Hepatocyte (in vitro differentiated cells): ENCODE results near the gene GGT6. TPM values are rescaled to one million over a fixed set of nuclear protein-coding genes. Genes with fewer than 3 reads are reported as not detected.
A peak's percentile ranks its signal among the peaks of the same experiment; 100 is the strongest.

Experiments
- DNase-seq: peaks from one replicate; pipeline ENCODE4 v3.0.0-alpha.2; 2016; ENCODE audit warnings: low spot score
- H2AFZ ChIP-seq: fragments of 200-600 bp; sonication (generic); 2 replicates; pipeline ENCODE4 v1.6.0; 2016; ENCODE audit warnings: antibody characterized with exemption, mild to moderate bottlenecking
- H3K27ac ChIP-seq: fragments of 200-600 bp; sonication (generic); 2 replicates; pipeline ENCODE4 v1.5.1; 2016; ENCODE audit warnings: mild to moderate bottlenecking
- H3K27me3 ChIP-seq: fragments of 200-600 bp; sonication (generic); 2 replicates; pipeline ENCODE4 v1.6.1; 2016
- H3K36me3 ChIP-seq: fragments of 200-600 bp; sonication (generic); replicated peaks from 2 replicates; pipeline ENCODE4 v1.5.1; 2016; ENCODE audit warnings: low read depth; ENCODE audit not compliant: insufficient read depth
- H3K4me1 ChIP-seq: fragments of 200-600 bp; sonication (generic); 2 replicates; pipeline ENCODE4 v1.5.1; 2016; ENCODE audit warnings: mild to moderate bottlenecking, moderate library complexity; ENCODE audit not compliant: insufficient read depth
- H3K4me2 ChIP-seq: fragments of 200-600 bp; sonication (generic); 2 replicates; pipeline ENCODE4 v1.6.0; 2016
- H3K4me3 ChIP-seq: fragments of 200-600 bp; sonication (generic); 2 replicates; pipeline ENCODE4 v1.5.1; 2016; ENCODE audit warnings: mild to moderate bottlenecking
- H3K79me2 ChIP-seq: fragments of 200-600 bp; sonication (generic); 2 replicates; pipeline ENCODE4 v1.6.0; 2017; ENCODE audit warnings: mild to moderate bottlenecking
- H3K9me2 ChIP-seq: fragments of 200-600 bp; sonication (generic); replicated peaks from 2 replicates; pipeline ENCODE4 v1.6.0; 2017; ENCODE audit warnings: mild to moderate bottlenecking; ENCODE audit not compliant: insufficient read depth
- H3K9me3 ChIP-seq: fragments of 200-600 bp; sonication (generic); 2 replicates; pipeline ENCODE4 v1.5.1; 2016; ENCODE audit warnings: low read depth, mild to moderate bottlenecking
- H4K20me1 ChIP-seq: fragments of 200-600 bp; sonication (generic); 2 replicates; pipeline ENCODE4 v1.6.0; 2016; ENCODE audit warnings: mild to moderate bottlenecking; ENCODE audit not compliant: insufficient read depth, poor library complexity, severe bottlenecking
- EZH2 ChIP-seq: fragments of 200-600 bp; sonication (generic); IDR thresholded peaks from 2 replicates; pipeline ENCODE4 v1.6.1; 2016; ENCODE audit warnings: antibody characterized with exemption, mild to moderate bottlenecking, borderline replicate concordance
- EZH2phosphoT487 ChIP-seq: fragments of 200-600 bp; sonication (generic); IDR thresholded peaks from one replicate; pipeline ENCODE4 v1.6.1; 2018; ENCODE audit warnings: antibody characterized with exemption, mild to moderate bottlenecking, low read depth, moderate library complexity; ENCODE audit not compliant: unreplicated experiment, severe bottlenecking
- WGBS: methylation state at CpG from one replicate; pipeline ENCODE4 v1.1.6; 2016; ENCODE audit warnings: low lambda C conversion rate; ENCODE audit errors: missing lambda C conversion rate; 5-methylcytosine and 5-hydroxymethylcytosine counted together
- polyA plus RNA-seq: library from polyadenylated mRNA; unstranded; fragments of >200 nt; fragmentation: Nextera tagmentation; extraction: Ambion mirVana; gene quantifications from 2 replicates; pipeline ENCODE4 v1.2.1, GENCODE V29; 2016
- total RNA-seq: library from RNA; depleted of rRNA; stranded (reverse); fragments of >200 nt; gene quantifications from 2 replicates; pipeline ENCODE4 v1.2.3, GENCODE V29; 2014
- TF ChIP-seq, protein P1 (sequence below): fragments of 200-600 bp; sonication (generic); IDR thresholded peaks from 2 replicates; pipeline ENCODE4 v1.5.1; 2016; ENCODE audit warnings: antibody characterized with exemption, mild to moderate bottlenecking; ENCODE audit not compliant: poor library complexity

Gene GGT6
- total and polyA plus RNA-seq, 2 experiments from 2014 or later = not detected

DNA sequence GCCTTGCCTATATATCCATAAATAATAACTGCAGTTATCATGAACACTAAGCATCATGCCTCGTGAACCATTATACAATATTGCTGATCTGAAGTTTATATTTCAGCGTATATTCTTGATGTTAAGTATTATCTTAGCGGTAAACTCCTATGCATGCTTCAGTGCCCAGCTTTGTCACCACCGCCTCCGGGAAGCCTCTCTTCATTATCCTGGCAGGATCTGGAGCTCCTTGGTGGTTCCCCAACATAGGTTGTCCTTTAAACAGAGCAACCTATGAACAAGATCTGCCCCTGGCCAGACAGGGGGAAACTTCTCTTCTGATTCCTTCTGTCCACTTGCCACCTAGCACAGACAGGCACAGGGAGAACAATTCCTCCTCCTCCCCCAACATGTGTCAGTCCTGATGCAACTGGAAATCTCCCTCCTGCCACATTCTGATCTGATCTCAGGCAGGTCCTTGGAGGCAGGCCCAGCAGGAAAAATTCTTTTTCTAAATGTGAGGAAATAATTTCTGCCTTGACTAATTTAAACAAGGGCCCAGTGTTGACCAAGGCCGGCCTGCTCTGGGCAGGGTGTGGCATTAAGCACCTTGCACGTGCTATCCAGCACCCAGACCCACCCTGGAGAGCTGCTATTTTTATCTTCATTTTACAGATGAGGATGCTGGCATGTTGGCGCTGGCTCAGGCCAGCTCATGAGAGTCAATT, 39.3 kb downstream of the GGT6 start:
- no peak overlapping the region for H3K4me3 ChIP-seq
- H3K9me2 ChIP-seq = no peaks in the 10 kb centered on the region
- no peaks in the 10 kb centered on the region for H3K9me3 ChIP-seq
- H3K79me2 ChIP-seq = no peaks in the 10 kb centered on the region
- H4K20me1 ChIP-seq = no peaks in the 10 kb centered on the region
- no peak for DNase-seq
- 83% methylated on average over 8 of the region's 8 CpGs for WGBS
- peak overlapping the region; percentile 75 for H3K27ac ChIP-seq
- no peak overlapping the region for H3K4me2 ChIP-seq
- H3K36me3 ChIP-seq = no peaks in the 10 kb centered on the region
- TF ChIP-seq, protein P1, sequence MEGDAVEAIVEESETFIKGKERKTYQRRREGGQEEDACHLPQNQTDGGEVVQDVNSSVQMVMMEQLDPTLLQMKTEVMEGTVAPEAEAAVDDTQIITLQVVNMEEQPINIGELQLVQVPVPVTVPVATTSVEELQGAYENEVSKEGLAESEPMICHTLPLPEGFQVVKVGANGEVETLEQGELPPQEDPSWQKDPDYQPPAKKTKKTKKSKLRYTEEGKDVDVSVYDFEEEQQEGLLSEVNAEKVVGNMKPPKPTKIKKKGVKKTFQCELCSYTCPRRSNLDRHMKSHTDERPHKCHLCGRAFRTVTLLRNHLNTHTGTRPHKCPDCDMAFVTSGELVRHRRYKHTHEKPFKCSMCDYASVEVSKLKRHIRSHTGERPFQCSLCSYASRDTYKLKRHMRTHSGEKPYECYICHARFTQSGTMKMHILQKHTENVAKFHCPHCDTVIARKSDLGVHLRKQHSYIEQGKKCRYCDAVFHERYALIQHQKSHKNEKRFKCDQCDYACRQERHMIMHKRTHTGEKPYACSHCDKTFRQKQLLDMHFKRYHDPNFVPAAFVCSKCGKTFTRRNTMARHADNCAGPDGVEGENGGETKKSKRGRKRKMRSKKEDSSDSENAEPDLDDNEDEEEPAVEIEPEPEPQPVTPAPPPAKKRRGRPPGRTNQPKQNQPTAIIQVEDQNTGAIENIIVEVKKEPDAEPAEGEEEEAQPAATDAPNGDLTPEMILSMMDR = no peak
- TF ChIP-seq EZH2phosphoT487 = no peak
- no peak for TF ChIP-seq EZH2
- no peak overlapping the region for H2AFZ ChIP-seq
- peaks cover 28% of the 10 kb centered on the region for H3K4me1 ChIP-seq
- H3K27me3 ChIP-seq = no peaks in the 10 kb centered on the region

DNA sequence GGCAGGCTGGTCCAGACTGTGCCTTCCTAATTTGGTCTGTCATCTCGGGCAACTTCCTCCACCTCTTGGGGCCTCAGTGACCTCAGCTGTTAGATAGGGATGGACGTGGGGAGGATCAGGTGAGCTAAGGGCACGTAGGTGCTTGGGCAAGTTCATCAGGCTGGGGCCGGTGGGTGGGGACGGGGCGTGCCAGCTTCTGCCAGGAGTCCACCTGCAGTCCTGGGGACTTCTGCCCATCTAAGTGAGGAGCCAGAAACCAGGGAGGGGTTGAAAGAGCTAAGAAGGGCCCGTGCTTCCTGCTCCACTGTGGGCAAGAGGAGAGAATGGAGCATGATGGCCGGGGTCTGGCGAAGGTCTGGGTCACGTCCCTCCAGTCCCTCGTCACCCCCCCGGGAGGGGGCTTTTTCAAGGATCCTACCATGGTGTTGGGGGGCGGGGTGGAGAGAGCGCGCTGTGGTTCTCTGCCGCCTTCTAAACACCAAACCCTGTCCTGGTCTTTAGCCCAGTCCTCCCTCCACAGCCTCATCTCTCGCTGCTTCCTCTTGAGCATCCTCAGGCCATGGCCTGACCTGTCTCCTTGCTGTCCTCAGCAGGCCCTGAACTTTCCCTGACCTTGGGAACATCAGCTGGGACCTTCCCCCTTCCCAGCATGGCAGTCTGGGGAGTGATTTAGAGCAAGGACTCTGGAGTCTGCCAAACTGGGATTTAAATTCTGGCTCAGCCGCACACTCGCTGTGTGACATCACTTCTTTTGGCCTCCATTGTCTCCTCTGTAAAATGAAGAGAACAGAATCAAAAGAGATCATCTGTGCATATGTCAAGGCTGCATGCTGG, 40.1 kb downstream of the GGT6 start:
- Histone ChIP-seq H4K20me1 (no peaks in the 10 kb centered on the region), H3K4me1 (peaks cover 28% of the 10 kb centered on the region), H3K4me2 (no peak overlapping the region), H3K4me3 (no peak overlapping the region), H3K36me3 (no peaks in the 10 kb centered on the region), H3K27ac (peak overlapping the region; percentile 75), H3K9me3 (no peaks in the 10 kb centered on the region), H3K9me2 (no peaks in the 10 kb centered on the region), H3K79me2 (no peaks in the 10 kb centered on the region), H2AFZ (no peak overlapping the region), H3K27me3 (no peaks in the 10 kb centered on the region)
- 88% methylated on average over 18 of the region's 19 CpGs for WGBS
- DNase-seq = no peak
- TF ChIP-seq EZH2phosphoT487 = no peak
- no peak for TF ChIP-seq EZH2
- TF ChIP-seq, protein P1 = no peak

DNA sequence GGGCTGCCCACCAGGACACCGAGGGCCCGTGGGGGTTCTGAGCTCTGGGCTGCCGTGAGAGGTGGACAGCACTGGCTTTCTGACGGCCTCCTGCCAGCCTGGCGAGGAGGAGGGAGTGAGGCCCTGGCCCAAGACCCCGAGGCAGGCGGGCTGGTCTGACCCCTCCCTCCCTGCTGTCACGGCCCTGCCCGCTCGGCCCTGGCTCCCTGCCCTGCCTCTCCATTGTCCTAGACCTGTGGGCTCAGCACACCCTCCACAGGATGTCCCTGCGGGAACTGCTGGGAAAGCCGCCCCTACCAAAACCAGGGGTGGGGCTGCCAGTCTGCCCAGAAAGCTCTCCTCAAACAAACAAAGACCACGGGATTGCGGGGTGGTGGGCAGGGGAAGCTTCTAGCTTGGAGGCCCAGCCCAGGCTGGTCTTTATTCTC, 41.0 kb downstream of the GGT6 start:
- no peak for DNase-seq
- Histone ChIP-seq H3K9me3 (no peaks in the 10 kb centered on the region), H3K4me2 (no peak overlapping the region), H4K20me1 (no peaks in the 10 kb centered on the region), H3K79me2 (no peaks in the 10 kb centered on the region), H3K9me2 (no peaks in the 10 kb centered on the region), H3K36me3 (no peaks in the 10 kb centered on the region), H3K27ac (no peak overlapping the region), H3K27me3 (no peaks in the 10 kb centered on the region), H3K4me1 (peaks cover 28% of the 10 kb centered on the region), H2AFZ (no peak overlapping the region), H3K4me3 (no peak overlapping the region)
- 62% methylated on average over 11 of the region's 14 CpGs for WGBS
- TF ChIP-seq EZH2phosphoT487 (no peak), EZH2 (no peak)
- TF ChIP-seq, protein P1 = no peak
